HG03139 (cell line): ENCODE measurements around the gene ATXN2.

Experiments used
- ATAC-seq: cut with Tn5 transposase; IDR thresholded peaks from one replicate; pipeline ENCODE4 v1.9.1; 2021; ENCODE audit not compliant: unreplicated experiment

ATXN2 gene

DNA sequence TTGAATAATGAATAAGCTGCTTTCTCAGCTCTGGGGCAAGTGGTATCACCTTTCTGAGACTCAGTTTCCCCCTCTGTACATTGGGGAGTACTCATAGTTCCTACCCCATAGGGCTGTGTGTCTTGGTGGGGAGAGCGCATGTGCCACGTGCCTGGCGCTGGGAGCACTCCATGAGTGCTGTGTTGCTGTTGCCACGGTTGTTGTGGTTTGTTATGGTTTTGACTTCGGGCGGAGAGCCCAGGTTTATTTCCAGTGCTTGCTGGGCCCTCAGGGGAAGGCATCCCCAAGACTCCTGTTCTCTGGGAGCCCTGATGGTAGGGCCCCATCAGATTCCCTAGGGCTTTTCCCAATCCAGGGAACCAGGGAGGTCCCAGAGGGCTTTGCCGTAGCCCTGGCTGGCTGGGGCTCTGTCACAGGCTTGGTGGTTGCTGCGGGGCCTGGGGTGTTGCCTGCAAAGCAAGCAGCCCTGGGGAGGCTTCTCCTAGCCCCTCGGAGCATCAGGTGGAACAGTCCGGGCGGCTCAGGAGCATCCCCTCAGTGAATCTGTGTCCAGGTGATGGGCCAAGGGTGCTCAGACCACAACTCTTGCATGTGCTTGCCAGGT, 174.8 kb downstream of the ATXN2 start:
- no peak for ATAC-seq

DNA sequence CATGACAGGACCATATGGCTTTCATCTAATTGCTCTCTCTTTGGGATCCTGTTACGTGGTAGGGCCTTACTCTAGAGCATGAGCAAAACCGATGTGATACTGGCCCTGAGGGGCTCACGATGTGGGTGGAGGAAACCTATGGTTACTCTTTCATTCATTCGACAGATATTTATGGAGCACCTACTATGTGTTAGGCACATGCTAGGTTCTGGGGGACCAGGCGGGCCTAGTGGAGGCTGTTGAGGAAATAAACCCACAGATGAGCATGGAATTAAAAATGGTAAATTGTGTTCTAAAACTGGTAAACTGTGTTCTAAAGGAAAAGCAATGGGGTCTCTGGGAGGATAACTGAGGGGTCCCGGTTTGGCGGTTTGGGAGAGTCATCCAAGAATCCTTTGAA, 178.6 kb downstream of the ATXN2 start:
- no peak for ATAC-seq

DNA sequence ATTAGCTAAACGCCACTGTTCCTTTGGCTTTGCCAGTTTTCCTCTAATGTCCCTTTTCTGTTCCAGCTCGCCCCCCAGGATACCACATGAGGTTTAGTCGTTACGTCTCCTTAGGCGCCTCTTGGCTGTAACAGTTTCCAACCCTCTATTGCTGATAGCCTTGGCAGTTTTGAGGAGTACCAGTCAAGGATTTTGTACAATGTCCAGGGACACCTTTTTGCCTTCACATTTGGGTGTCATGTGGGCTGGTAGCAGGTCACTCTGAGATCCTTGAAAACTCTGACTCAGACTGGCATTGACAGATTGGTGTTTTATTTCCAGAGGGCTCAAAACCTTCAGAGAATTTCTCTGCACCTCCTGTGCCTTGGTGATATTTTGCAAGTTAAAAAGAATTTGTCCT, 179.3 kb downstream of the ATXN2 start:
- no peak for ATAC-seq

DNA sequence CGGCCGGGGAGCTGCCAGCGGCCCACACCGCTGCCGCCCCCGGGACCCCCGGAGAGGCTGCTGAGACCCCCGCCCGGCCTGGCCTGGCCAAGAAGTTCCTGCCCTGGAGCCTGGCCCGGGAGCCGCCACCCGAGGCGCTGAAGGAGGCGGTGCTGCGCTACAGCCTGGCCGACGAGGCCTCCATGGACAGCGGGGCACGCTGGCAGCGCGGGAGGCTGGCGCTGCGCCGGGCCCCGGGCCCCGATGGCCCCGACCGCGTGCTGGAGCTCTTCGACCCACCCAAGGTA, 180.6 kb downstream of the ATXN2 start:
- ATAC-seq = no peak

DNA sequence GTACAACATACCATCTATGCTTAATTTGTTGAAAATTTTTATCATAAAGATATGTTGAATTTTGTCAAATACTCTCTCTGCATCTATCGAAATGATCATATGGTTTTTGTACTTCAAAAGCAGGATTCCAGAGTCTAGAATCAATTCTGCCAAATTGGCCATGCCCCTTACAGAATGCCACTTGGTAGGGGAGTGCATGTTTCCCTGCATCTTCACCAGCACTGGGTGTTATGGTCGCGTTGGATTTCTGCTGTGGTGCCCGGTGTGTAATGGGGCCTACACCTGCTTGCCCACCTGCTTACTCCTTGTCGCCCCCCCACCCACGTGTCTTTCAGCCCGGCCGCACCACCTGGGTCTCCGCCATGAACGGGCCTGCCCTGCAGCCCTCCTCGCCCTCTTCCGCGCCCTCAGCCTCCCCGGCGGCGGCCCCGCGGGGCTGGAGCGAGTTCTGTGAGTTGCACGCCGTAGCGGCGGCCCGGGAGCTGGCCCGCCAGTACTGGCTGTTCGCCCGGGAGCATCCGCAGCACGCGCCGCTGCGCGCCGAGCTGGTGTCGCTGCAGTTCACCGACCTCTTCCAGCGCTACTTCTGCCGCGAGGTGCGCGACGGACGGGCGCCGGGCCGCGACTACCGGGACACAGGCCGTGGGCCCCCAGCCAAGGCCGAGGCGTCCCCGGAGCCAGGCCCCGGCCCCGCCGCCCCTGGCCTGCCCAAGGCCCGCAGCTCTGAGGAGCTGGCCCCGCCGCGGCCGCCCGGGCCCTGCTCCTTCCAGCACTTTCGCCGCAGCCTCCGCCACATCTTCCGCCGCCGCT, 181.1 kb downstream of the ATXN2 start:
- ATAC-seq = no peak

DNA sequence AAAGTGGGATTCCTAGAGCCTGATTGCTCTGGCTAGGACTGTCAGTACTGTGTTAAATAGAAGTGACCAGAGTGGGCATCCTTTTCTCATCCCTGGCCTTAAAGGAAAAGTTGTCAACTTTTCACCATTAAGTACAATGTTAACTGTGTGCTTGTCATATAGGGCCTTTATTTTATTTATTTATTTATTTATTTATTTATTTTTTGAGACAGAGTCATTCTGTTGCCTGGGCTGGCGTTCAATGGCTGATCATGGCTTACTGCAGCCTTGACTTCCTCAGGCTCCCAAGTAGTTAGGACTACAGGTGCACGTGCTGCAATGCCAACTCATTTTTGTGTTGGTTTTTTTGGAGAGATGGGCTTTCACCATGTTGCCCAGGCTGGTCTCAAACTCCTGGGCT, 181.8 kb downstream of the ATXN2 start:
- no peak for ATAC-seq

DNA sequence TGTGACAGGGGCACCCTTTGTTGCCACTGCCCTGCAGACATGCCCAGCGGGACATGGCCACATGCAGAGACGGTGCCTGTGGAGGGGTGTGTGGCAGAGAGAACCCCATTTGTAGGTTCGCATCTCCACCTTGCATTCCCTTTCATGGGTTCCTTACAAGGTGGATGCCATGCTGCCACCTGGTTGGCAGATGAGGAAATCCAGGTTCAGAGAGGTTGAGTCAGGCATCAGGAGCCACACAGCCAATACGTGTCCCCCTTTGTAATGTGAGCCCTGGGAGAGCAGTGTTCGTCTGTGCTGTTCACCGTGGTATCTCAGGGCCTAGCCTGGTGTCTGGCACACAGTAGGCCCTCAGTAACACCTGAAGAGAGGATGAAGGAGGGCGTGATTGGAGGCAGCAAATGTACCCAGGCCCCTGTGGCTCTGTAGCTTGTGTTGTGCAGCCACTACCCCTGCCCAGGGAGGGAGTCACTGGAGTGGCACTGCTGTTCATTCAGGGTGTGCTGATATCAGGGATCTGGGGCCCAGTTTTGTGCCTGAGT, 184.3 kb downstream of the ATXN2 start:
- no peak for ATAC-seq

DNA sequence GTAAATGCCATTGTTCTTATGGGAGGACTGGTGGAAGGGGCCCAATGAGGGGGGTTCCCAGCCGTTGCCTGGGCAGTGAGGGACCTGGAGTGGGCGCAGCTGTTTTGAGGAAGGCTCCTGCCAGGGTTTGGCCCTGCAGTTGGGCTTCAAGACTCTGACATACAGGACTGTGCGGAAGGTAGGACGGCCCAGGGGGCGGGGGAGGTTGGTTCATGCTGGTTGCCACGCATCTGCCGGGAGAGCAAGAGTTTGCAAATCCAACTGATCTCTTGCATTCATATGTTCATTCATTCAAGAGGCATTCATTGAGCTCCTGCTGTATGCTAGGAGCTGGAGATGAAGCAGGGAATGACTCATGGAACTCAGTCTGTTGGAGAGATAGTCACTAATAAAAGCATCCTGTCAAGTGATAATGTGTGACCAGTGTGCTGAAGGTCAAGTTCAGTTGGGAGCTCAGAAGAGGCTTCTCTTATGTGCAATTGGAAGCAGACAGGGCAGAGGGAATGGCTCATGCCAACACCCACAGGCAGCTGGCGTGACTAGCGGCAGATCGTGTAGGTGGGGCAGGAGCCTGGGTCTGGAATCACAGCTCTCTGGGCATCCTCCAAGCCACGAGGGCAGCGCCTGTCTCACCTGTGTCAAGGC, 185.6 kb downstream of the ATXN2 start:
- ATAC-seq = no peak

DNA sequence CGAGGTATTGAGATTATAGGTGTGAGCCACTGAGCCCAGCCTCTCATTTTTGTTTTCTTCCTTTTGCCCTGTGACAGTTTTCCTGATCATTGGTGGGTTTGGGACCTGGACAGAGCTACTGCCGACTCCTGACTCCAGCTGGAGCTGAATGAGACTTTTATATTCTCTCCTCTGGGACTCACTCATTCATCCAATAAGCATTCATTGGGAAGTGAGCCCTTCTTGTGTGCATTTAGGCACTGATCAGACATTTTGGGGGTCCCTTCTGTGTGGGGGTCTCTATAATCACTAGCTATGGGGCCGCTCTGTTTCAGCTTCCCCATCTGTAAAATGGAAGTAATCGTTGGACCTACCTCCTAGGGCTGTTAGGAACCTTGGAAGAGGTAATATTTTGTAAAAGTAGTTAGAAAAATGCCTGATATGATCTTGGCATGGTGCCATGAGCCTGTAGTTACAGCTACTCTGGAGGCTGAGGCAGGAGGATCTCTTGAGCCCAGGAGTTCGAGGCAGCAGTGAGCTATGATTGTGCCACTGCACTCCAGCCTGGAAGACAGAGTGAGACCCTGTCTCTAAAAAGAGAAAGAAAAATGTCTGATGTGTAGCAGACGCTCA, 186.2 kb downstream of the ATXN2 start:
- no peak for ATAC-seq

DNA sequence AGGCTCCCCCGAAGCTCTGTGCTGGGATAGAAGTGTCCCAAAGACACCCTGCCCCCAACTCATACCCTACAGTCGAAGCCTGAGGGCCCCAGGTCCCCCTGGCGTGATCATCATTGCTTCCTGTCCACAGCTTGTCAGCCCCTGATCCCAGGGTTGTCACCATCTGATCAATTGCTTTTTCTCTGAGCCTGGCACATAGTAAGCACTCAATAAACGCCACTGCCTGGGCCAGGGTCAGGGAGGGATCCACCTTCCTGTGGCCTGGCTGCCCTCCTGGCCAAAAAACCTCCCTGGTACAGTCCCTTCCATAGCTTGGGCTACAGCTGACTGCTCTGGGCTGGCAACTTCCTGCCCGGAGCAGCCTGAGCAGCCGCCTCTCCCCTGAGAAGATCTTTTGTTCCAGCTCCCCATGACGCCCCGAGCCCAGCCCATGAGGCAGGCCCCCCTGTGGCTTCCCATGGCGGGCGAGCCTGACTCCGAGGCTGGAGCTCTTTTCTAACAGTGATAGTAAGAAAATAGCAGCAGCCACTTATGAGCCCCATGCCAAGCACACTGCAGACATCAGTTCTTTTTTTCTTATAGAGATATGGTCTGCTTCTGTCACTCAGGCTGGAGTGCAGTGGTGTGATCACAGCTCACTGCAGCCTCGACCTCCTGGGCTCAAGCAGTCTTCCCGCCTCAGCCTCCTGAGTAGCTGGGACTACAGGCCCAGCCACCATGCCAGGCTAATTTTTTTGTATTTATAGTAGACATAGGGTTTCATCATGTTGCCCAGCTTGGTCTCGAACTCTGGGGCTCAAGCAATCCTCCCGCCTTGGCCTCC, 186.9 kb downstream of the ATXN2 start:
- no peak for ATAC-seq

DNA sequence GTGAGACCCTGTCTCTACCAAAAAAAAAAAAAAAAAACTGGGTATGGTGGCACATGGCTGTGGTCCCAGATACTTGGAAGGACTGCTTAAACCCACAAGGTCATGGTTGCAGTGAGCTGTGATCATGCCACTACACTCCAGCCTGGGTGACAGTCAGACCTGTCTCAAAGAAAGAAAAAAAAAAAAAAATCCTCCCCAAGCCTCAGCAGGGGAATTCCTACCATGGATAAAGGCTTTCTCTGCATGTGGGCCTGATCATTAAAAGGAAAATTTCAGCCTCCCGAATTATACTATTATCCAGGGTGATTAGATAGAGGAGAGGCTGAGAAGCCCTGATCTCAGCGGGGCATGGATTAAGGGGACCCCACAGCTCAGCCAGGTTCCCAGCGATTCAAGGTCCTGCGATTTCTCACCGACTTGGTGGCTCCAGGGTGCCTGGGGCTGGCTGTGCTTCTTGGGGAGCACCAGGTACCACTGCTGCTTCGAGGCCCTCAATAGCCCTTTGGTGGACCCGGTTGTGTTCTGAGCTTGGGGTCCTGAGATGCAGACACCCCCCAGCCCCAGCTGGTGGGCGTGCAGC, 187.8 kb downstream of the ATXN2 start:
- no peak for ATAC-seq

DNA sequence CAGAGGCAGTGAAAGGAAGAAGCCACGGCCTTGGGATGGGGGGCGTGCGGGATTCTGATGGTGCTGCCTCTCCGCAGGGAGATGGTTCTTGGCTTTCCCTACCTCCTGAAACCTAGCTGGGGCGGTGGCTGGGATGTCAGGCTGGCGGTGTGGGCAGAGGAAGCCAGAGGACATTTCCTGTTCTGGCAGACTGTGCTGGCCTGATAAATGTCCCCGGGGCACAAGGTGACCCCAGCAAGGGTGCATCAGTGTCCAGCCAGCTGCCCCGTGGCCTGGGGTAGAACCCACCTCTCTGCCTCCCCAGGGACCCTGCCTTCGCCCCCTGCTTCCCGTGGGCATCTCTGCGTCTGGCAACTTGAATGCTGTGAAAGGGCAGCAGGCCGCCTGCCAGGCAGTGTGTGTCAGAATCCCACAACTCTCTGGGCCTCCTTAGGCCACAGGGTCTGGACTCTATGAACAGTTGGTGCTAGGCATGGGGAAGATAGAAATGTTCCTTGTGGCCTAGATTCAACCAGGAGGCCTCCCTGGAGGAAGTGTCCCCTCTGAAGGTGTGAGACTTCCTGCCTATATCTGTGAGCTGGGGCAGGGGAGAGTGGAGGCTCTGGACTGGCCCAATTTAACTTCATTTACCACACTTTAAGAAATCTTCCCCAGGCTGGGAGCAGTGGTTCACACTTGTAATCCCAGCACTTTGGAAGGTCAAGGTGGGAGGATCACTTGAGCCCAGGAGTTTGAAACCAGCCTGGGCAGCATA, 188.5 kb downstream of the ATXN2 start:
- no peak for ATAC-seq

DNA sequence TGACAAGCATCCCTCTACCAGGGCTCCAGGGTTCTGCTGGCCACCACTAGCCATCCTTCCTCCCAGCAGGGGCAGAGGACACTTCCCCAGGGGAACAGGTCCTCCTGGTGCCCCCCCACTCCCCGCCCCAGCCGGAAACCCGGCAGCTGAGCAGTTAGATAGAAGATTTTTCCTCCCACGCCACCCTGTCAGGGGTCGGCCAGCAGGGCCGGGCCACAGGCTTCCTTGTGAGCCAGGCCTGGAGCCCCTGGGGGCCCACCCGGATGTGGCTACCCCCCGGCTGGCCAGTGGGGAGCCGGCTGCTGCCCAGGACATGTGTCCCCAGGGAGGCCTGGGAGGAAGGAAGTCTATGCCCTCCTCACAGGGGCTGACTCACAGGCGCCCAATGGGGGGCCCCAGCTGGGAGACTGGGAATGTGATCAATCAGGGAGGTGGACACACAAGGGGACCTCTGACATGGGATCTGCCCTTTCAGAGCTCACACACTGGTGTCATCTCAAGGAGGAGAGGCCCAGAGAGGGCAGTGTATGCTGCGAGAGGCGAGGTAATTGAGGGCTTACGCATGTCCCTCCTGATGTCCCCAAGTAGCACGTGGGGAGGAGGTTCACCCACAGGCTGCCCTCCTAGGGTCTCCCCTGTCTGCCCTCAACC, 189.2 kb downstream of the ATXN2 start:
- ATAC-seq = no peak

DNA sequence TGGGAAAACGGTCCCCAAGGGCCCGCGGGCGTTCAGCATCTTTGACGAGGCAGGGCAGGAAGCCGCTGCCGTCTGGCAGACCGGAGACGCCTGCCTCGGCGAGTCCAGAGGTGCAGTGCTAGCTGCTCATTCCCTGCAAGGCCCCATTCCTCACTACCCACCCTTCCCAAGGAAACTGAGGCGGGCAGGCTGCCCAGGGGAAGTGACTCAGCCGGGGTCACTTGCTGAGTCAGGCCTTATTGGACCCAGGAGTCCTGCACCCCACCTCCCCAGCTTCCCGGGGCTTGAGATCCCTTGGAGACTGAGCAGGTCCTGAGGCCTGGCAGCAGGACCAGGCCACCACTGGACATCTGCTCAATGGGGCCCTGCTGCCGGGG, 189.7 kb downstream of the ATXN2 start:
- no peak for ATAC-seq

DNA sequence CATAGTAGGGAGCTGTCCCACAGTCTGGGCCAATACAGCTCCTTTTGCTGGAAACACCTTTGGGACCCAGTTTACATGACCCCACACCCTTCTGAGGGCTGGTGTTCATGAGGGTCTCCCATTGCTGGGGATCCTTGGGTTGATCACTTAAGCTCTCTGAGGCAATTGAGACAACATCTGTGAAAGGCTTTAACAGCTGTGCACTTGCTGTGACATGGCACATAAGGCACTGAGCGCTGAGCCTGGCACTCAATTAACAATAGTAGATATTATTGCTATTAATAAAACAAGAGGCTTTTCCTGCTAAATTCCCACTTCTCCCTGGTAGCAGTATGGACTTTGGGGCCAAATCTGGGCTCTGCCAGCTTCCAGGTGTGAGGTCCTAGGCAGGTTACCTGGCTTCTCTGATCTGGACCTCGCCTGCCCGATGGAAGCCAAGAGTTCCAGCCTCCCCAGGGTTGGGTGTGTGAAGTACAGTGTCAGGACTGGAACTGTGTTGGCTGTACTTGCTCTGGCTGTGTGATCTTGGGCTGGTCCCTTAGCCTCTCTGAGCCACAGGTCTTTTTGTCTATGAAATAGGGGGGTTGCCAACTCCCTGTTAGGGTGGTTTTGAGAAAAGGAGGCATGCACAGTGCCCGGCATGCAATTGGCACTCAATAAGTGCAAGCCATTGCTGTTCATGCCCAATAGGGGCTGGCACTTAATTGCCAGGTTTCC, 190.3 kb downstream of the ATXN2 start:
- ATAC-seq = no peak

DNA sequence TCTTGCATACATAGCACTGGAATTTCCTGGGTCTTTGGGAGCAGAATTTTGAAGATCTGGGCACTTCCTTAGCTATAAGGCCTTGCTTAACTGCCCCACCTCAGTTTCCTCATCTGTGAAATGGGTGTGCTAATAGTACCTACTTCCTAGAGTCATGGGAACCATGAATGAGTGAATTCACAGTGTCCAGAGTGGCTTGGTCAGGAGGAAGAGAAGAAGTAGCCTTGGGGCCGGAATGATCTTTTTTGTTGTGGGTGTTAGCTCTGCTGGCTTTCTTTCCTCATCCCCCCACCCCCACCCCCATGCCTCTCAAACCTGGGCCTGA, 191.0 kb downstream of the ATXN2 start:
- ATAC-seq = no peak

DNA sequence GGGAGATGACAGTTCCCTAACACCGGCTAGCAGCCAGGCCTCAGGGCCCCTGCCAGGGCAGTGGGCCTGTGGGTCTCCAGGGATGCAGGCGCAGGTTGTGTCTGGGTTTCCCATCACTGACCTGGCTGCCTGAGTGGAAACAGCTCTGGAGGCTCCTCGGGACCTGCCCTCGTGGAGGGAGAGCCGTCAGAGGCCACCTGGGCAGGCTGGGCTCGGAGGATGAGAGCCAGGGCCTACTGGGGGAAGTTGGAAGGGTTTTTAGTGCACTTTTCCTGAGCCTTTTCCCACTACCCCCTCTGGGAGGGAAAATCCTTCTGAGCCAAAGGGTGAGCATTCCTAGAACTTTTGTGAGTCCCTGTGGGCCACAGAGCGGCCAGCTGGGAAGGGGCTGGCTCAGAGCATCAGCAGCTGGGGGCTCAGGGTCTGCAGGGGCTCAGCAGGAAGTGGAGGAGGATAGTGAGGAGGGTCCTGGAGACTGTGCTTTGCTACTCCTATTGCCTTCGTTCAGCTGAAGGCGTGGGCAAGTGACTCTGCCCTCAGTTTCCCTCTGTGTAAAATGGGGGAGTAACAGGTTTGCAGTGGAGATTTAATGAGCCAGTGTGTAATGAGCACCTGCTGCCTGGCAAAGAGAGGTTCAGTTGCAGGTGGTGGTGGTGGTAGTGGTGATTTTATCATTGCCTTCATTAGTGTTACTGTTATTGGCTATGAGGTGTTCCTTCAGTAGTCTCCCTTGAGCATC, 191.6 kb downstream of the ATXN2 start:
- no peak for ATAC-seq
